Esophagus muscularis mucosa (tissue), 3 donors: Measurements from ENCODE around the gene ECE2.

Source experiments
- CTCF ChIP-seq, 3 experiments: fragments of 200-600 bp in 2 of 3; fragments of 450-650 bp in 1 of 3; sonication (generic) in 2 of 3; IDR thresholded peaks; one replicate each; pipeline ENCODE4 v1.5.1; 2017 to 2019; ENCODE audit warnings: antibody characterized with exemption in 3 of 3, mild to moderate bottlenecking in 2 of 3, moderate library complexity in 1 of 3
- POLR2A ChIP-seq: fragments of 450-650 bp; IDR thresholded peaks from one replicate; pipeline ENCODE4 v1.6.1; 2017; ENCODE audit warnings: antibody characterized with exemption, moderate library complexity, mild to moderate bottlenecking, low read depth

GRCh38 chr3:184231671-184232070, 44.2 kb upstream of the ECE2 start:
- TF ChIP-seq POLR2A, result no peak
- TF ChIP-seq CTCF (IDR thresholded peaks at IDR 0.05), result no peak
